Stimulated activated CD4-positive, alpha-beta T cell treated with anti-CD3 and anti-CD28 coated beads, Interleukin-15, amount 100 ng/mL, for 48 hours (primary cell): ENCODE results near the gene P2RX1.
A peak's percentile ranks its signal among the peaks of the same experiment; 100 is the strongest.

ENCODE experiments used
- DNase-seq, 2 donors: peaks; one replicate each; pipeline ENCODE4 v3.0.0-alpha.2; 2020; ENCODE audit warnings: low read depth in 2 of 2

The P2RX1 gene

GRCh38 chr17:3924512-3925350 lies 8.5 kb upstream of the P2RX1 start:
- no peak for DNase-seq

- no peak for DNase-seq
These were observed 7.4 kb upstream of the P2RX1 start for GRCh38 chr17:3923466-3924190.

- DNase-seq = no peak
These were observed 6.5 kb upstream of the P2RX1 start for GRCh38 chr17:3922765-3923164.

DNA sequence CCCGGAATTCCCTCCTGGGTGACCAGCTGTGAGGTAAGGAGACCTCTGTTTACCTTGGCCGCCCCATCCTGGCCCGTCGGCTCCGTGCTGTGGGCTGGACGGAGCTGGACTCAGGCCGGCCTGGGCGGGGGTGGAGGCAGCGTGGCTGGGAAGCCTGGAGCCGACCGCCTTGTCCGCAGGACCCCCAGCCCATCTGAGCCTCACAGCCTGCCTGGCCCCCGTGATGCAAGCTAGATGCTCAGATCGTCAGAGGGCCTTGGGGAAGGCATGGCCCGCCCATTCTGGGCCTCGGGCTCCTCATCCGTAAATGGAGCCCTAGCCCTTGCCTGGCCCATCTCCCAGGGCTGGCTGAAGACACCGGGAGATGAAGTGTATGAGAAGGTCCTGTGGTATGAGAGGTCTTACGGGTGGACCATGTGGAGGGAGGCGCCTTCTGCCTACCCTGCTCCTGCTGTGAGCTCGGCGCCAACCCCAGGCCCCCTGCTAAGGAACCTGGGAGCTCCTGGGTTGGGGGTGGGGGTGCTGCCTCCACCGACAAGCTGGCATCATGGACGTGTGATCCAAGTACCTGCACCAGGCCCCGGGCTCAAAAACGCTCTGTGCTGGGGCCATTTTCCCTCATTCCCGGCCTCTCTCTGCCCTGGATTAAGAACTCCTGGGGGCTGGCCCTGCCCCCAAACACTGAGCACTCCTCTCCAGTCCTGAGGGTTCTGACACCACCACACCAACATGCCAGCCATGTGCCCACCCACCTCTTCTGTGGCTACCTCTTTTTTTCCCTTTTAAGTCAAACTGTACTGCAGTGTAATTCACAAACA lies 5.4 kb upstream of the P2RX1 start:
- DNase-seq = no peak

DNA sequence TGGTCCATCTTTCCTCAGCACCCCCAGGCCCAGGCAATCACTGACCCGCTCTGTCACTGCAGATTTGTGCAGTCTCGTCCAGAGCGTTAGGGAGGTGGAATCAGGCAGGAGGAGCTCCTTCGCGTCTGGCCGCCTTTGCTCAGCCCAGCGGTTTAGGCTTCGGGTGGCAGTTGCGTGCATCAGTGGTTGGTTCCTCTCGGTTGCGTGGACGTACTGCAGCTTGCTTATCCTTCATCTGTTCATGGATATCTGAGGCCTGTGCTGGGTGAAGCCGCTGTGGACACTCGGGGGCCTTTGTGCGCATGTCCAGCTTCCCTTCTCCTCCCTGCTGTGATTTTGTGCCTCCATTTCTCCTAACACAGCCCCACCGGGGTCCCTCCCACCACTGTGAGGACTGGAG lies 4.7 kb upstream of the P2RX1 start:
- DNase-seq = no peak

DNA sequence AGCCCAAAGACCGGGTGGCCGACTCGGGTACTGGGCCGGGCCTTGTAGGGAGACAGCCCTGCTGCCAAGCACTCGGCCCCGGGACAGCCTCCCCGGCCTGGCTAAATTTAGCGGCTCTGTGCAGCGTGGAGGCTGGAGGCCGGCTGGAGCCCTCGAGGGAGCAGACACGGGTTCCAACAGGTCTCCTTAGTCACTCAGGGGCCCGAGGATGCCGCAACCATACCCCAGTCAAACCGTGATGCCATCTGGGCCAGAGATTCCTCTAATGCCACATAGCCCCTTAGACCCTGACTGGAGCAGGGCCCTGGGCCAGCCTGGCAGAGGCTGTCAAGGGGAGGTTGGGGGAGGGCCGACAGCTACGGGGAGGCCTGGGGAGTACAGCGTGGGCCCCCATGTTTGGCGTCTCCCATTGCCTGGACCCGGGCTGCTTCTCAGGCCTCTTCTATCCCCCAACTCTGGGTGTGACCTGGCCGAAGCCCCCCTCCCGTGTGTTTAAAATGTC lies 2.9 kb upstream of the P2RX1 start:
- DNase-seq = no peak

DNA sequence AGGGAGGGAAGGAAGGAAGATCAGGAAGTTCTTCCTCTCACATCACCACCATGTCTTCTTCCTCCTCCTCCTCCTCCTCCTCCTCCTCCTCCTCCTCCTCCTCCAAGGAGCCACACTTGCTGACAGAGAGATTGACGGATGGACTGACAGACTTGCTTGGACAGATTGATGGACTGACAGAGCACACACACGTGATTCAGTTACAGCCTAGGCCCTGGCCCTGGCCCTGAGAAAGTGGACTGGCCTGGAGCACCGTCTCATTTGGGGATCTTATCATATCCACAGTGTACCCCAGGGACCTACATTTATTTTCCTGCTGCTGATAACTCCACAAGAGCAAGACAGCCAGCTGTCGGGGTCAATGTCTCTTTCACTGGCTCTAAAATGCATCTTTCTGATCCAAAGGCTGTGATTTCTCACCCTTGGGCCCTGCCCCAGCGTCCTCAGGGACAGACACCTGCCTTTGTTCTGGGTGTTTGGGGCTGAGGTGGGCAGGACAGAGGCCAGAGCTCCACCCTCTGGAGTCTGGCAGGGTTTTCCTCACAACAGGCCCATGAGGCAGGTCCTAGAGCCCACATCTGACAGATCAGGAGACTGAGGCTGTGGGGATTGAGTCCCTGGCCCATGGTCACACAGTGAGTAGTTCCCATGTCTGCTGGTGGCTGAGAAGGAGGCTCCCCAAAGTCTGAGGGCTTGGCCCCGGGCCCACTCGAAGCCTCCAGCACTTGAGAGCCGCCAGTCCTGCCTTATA lies 2.3 kb upstream of the P2RX1 start:
- DNase-seq = no peak

DNA sequence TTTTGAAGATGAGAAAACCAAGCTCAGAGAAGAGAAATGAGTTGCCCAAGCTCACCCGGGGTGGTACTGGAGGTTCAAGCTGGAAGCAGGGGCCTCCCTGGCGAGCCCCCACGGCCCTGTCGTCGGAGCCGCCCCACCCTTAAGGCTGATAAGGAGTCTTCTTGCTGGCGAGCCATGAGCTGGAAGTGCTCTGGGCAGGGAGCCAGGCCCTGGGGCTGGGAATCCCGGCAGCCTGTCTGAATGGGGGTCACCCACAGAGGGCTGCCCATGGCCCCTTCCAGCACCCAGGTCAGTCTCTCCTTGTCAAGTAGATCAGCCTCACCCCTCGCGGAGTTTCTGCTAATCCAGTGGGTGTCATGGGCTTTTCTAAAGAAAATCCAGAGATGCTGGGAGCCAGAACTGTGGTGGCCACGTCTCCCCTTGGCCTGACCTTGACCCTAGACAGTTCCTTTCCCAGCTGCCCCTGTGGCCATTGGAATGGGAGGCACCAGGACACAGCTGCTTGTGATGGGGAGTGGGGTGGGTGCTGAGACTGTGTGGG lies 1.2 kb upstream of the P2RX1 start:
- no peak for DNase-seq

DNA sequence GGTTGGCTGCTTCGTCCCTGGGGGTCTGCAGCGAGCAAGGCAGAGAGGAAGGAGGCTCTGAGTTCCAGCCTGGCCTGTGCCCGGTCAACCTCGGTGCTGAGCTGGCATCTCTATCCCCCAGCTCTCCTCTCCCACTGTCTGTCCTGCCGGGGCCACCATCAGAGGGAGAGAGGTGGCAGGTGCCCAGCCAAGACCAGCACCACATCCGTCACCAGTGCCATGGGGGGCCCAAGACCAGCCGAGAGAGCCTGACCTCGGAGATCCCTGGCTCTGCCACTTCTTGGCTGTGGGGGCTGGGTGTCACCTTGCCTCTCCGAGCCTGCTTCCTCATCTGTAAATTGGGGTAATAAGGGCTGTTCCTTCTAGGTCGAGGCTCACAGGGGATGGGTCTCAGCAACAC lies 560 bp upstream of the P2RX1 start:
- DNase-seq = no peak

DNA sequence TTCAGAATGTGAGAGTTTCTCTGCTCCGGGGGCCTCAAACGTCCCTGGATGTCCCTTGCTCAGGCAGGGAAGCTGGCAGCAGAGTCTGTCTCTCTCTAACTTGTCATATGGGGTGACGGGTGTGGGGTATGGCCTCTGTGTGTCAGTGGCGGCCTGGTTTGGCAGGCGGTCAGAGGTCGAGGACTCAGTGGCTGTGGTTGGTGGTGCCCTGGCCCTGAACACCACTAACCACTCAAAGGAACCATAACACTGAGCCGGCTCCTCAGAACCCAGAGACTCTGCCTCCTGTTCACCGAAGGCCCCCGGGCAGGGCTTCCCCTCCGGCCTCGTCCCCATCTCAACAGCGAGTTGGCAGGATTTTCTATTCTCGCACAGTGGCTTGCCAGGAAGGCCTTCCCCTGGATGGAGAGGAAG lies 677 bp downstream of the P2RX1 start:
- DNase-seq = no peak

DNA sequence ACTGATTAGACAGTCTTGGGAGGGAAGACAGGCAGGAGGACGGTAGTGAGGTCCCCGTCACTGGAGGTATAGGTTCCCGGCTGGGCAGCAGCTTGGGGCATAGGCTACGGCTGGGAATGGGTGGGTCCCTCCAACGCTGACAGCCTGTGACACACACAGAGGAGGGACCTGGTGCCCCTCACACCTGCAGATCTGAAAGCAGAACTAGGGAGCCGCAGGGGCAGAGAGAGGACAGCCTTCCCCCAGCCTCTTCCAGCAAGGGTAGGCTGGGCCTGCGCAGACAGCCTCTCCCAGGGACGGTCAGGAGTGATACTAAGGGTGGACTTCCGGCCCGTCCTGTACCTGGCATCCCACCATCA lies 2.0 kb downstream of the P2RX1 start:
- DNase-seq = no peak

DNA sequence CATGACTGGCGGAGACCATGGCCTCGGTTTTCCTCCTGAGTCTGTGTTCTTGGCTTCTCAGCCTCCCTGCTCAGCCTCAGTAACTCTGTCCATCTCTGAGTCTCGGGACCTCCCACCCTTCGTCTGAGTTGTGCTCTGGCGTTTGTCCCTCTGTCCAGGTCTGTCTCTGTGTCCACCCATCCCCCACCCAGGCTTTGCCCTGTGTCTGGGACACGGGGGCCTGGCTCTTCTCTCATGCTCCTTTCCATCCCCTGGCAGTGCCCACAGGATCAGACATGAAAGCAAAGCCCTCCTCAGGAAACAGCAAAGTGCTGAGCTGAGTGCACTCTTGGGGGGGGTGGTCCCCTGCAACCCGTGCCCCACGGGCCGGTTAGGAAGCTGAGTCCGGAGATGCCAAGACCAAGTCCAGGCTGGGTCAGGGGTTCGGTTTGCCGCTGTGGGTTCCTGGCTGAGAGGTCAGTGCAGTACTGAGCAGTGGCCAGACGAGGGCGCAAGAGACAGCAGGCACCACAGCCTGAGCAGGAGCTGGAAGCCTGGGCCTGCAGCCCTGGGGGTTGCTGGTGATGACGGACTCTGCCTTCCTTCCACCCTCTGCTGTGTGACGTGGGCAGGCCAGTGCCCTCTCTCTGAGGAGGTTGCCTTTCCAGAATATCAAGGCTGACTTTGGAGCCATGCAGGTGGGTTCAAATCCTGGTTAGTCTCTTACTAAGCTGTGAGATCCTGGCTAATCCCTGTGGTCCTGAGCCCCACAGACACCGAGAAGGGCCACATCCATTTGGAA lies 2.5 kb downstream of the P2RX1 start:
- peak; percentile 65 to 74 for DNase-seq

DNA sequence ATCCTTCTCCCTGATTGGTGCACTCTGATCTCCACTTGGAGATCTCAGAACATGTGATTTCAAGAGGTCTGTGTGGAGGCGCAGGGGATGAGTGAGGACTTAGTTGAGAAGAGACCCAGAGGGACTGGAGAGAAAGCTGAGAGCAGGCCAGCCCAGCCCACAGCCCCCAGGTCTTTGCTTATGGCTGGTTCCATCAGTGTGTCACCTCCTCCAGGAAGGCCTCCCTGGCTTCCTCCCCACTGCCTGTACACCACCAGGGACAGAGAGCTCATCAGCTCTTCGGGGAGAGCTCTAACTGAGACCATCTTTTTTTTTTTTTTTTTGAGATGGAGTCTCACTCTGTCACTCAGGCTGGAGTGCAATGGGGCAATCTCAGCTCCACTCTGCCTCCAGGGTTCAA lies 3.4 kb downstream of the P2RX1 start:
- no peak for DNase-seq

DNA sequence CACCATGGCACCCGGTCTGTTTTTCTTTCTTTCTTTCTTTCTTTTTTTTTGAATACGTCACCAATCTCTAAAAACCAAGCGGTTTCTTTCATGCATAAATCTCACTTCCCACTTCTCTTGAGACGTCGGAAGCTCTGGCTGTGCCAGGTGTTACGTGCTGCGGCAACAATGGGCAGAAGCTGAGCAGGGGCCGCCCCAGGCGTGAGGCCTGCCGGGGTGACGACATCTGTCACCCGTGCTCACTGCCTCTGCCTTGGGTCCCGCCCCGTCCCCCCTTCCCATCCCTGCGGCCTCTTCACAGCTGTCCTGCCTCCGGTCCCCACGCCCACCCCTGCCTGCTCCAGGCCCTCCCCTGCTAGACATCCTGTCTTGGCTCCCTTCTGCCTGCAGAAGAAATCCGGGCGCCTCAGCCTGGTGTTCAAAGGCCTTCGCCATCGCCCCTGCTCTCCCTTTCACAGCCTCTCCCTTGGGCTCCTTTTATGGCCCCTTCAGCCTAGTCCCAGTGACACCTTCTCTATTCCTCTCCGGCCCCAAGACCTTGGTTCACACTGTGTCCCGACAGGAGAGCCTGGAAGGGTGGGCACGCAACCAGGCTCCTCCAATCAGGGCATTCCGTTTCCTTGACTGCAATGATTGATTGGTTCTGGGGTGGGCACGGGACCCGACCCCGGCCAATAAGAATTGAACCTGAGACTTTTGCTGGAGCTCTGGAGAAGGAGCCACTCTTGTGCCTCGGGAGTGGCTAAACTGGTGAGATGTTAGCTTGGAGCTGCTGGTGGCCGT lies 4.8 kb downstream of the P2RX1 start:
- DNase-seq = peak; percentile 72 to 73

DNA sequence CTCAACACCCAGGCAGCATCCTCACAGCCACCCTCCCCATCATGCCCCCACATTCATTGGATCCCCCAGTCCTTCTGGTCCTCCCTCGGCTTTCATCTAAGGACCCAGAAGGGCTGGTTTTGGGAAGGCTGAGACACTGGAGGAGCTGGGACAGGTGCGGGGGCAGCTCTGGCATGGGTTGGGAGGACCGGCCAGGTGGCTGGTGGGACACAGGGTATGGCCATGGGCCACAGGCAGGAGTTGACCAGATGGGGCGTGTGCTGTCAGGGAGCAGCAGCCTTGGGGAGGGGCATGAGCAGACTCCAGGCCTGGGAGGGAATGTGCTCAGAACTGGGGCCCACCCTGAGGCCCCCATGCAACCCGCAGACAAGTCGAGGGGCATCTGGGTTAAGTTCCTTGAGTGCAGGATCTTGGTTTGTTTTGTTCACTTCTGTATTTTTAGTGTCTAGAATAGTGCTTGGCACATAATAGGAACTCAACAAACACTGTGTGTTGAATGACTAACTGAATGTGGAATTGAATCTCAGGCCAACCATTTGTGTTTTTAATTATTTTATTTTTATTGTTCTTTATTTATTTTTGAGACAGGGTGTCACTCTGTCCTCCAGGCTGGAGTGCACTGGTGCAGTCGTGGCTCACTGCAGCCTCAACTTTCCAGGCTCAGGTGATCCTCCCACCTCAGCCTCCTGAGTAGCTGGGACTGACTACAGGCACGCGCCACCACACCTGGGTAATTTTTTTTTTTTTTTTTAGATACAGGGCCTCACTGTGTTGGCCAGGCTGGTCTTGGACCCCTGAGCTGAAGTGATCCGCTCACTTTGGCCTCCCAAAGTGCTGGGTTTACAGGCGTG lies 5.6 kb downstream of the P2RX1 start:
- no peak for DNase-seq

DNA sequence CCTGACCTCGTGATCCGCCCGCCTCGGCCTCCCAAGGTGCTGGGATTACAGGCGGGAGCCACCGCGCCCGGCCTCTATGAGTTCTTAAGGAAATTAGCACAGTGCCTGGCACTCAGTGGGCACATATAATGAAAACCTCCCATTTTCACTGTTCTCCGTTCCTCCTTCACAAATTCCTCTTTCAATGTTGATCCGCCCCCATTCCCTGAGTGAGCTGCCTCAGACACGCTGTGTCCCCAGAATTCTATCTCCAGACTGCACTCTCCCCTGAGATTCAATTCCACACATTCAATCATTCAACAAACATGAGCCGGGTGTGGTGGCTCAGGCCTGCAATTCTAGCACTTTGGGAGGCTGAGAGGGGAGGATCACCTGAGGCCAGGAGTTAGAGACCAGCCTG lies 7.0 kb downstream of the P2RX1 start:
- no peak for DNase-seq

GRCh38 chr17:3907483-3908216 lies 8.6 kb downstream of the P2RX1 start:
- no peak for DNase-seq

GRCh38 chr17:3906881-3907280 lies 9.4 kb downstream of the P2RX1 start:
- no peak for DNase-seq
